Stimulated activated CD4-positive, alpha-beta T cell treated with anti-CD3 and anti-CD28 coated beads, Interleukin-2, amount 100 ng/mL, for 24 hours (primary cell): Measurements from ENCODE around the gene KLK15.
"Not testable (repeated sequence)": the region's sequence is repeated elsewhere in the genome, so short reads cannot be mapped to it uniquely, and the experiment has no call there.

ENCODE experiments used
- DNase-seq, 2 donors: peaks; one replicate each; pipeline ENCODE4 v3.0.0-alpha.2; 2020

Gene KLK15

GRCh38 chr19:50820086-50820485 lies 13.3 kb downstream of the KLK15 start:
- no peak for DNase-seq

DNA sequence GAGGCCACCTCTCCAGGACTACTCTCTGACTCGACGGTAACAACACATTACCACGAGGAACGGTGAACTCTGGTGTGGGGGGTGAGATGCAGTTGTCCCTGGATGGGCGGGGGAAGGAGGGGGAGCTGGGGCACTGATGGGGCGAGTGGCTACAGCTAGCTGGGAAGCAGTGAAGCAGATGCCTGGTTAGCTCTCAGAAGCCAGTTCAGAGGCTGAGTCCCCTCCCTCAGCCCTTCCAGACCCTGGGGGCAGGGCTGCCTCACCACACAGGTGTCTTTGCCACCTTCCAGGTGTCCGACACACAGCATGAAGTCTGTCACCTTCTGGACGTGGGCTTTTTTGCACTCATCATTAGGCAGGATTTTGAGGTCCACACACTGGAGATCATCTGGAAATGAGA lies 13.7 kb downstream of the KLK15 start:
- no peak for DNase-seq

- no peak for DNase-seq
These were observed 14.4 kb downstream of the KLK15 start for GRCh38 chr19:50818859-50819472.

DNA sequence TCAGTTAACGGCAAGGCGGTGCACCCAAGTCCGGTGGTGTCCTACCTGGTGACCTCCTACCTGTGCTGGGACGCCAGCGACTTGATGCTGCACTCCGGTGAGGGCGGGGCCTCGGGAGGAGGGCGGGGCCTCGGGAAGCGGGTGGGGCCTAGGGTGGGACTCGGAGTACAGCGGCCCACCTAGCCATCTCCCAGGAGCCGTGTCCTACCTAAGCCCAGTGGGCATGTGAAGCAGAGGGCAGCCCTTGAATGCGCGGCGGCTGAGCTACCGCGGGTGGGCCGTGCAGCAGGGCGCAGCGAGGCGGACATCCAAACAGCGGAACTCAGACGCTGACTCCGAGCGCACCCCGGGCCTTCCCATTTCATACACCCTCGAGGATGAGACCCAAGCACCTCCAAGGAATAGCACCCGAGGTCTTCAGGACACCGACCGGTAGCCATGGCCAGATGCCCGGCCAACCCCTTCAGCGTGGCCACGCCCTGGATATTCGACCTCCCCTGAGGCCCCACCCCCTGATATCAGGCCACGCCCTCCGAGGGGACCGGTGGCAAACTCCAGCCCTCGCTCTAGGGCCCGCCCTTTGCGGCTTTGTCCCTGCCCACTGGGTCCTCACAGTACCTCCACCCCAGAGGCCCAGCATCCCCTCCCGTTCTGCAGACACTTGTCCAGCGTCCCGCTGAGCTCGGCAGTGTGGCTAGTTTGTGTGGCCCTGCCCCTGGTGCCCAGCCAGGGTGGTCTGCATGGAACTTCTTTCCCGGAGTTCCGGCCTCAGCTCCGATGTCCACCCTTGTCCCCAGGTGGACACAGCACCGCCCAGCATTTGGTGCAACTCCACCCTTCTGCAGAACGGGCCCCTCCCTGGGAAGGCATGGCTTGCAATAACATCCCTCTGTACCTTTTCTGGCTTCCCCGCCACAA lies 15.2 kb downstream of the KLK15 start:
- peak; percentile 61 to 77 for DNase-seq

GRCh38 chr19:50815439-50815838 lies 17.9 kb downstream of the KLK15 start:
- DNase-seq: no peak

DNA sequence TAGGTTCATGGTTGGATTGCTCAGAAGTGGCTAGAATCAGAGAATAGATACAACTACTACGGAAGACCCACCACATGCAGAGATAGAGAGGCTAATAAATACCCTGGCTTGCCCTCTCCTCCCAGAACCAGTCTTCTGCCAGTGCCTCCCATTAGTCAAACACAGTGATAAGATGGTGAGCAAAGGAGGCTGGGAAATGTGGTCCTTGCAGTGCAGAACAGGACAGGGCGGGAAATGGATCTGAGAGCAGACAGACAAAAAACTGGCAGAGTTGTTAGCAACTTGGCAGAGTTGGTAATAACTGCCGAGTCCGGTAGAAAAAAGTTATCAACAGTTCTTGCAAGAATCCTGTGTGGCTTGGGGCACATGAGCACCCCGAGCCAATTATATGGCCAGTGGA lies 18.5 kb downstream of the KLK15 start:
- DNase-seq: no peak

DNA sequence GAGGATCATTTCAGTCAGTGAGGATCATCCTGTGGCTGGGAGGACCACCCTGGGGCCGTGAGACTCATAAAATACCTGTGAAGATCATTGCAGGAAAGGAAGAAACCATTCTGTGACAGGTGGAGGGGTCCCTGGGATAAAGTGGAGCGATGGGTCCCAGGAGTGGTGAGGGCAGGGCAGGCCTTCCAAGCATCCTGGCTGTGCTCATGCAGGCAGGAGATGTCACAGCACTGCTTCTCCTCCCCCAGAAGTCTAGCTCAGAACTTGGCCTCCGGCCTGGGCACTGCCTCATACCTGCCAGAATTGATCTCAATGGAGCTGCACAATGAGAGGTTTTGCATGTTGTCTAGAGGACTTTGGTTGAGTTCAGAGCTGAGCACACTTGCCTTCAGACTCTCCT lies 20.9 kb downstream of the KLK15 start:
- DNase-seq: no peak

GRCh38 chr19:50811622-50812238 lies 21.6 kb downstream of the KLK15 start:
- not testable (repeated sequence) for DNase-seq

DNA sequence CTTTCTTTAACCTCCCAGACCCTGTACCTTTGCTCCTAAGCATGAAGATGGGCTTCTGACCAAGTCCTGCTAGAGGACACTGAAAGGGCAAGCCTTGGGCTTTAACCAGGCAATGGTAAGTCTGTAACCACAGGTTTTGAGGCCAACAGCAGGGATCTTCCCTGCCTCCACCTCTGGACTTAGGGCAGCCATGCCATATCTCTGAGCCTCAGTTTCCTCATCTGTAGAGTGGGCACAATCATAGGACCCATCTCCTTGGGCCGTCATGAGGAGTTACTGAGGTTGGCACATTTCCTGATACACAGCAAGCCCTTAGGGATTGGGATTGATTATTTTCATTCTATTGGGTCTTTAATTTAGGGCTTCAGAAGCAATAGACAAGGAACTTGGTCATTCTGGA lies 24.5 kb downstream of the KLK15 start:
- no peak for DNase-seq

DNA sequence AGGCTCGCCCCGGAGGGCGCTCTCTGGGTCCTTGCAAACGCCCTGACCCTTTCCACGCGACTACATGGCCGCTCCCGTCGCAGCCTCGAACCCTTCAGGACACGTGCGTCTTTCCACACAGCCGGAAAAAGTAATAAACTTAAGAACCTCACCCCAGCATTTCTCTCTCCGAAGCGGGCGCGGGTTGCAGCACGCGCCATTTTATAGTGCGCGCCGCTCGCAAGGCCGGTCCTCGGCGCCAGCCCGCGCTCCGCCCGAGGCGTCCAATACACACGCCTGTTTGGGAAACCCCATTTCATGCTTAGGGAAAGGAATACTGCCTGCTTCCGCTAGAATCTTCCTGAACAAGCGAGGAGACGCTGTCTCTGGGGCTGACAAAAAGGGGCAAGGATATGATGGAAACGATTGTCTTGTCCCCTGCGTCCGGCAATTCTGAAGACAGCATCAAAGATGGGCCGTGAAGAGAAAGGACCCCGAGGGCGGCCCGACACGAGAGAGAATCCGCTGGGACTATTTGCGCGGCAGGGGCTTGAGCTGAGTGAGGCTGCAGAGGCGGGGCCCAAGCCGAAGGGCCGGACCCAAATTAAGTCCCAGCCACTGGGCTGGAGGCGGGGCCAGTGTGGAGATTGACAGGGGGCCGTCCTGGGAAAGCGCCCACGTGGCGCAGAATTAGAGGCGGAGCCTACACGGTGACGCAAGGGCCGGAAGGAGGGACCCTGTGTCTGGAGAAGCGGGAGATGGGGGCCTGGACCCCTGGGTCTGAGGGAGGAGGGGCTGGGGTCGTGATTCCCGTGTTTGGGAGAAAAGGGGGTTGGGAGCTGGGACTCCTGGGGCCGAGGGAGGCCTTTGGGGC lies 28.7 kb downstream of the KLK15 start:
- peak; percentile 99 for DNase-seq

GRCh38 chr19:50803633-50804419 lies 29.5 kb downstream of the KLK15 start:
- DNase-seq: peak; percentile 57 to 66

- DNase-seq: no peak
These were observed 32.3 kb downstream of the KLK15 start for GRCh38 chr19:50801107-50801506.

- no peak for DNase-seq
These were observed 33.9 kb downstream of the KLK15 start for GRCh38 chr19:50799547-50799851.

DNA sequence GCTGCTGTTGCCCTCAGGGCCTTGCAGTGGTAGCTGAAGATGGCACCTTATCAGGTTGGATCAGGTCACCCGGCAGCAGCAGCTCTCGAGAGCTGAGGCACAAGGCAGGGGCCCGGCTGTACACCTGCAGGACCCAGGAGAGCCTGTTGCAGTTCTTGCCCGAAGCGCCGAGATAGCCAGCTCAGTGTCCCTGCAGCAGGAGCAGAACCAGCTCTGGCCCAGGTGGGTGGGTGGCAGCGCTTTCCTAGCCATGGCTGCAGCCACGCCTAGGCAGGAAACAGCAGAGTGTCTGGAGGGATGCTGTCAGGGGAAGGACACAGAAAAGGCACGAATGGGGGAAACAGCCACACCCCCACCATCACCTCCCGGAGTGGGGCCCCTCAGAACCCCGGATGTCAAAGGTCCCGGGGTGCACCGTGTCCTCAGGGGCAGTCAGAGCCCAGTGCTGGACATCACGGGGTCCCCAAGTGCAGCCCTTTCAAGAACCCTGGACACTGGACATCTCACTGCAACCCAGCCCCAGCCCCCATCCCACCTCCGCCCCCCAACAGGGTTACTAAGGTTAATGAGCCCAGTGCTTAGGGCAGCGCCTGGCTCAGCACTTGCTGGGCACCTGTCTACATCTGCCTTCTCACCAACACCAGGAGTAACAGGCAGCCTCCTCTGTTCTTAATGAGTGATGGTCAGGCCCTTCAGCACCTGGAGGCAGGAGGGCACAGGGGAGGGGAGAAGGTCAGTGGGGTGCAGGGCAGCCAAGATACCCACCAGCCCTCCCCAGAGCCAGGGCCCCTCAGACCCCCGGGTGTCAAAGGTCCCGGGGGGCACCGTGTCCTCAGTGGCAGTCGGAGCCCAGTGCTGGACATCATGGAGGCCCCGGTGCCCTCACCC lies 34.5 kb downstream of the KLK15 start:
- no peak for DNase-seq

DNA sequence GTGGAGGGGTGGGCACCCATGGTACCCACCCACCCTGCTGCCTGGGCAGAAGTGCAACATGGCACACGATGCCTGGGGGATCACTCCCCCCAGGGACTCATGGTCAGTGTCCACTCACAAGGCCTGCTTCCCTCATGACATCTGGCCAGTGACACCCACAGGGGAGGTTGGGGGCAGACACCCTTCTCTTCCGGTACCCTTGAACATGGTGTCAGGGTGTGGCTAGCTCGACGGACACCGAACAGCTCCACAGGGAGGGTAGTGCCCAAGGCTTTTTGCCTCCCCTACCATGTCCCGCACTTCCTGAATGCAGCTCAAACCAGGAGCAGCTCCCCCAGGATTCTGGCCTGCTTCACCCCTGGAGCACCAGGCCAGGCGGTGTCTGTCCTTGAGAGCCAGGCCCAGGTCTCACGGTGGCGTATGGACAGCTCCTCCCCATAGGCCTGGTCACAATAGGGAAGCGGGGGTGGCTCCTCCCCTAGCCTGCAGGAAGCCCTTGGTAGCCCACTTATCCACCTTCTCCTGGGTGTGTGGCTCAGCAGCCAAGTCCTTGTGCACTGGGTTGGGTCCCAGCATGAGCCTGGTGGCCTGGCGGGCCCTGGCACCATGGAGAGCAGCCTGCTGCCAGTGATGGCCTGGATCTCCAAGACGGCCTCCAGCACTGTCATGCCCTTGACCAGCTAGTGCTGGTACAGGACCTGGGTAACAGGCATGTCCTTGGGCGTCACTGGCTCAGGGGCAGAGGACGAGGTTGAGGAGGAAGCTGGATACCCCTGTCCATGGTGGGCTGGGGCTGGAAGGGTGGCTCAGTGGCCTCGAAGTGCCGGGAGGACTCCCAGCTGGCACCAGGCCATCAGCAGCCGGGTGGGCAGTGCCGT lies 35.4 kb downstream of the KLK15 start:
- DNase-seq: no peak

- DNase-seq: no peak
These were observed 36.0 kb downstream of the KLK15 start for GRCh38 chr19:50797429-50797780.

DNA sequence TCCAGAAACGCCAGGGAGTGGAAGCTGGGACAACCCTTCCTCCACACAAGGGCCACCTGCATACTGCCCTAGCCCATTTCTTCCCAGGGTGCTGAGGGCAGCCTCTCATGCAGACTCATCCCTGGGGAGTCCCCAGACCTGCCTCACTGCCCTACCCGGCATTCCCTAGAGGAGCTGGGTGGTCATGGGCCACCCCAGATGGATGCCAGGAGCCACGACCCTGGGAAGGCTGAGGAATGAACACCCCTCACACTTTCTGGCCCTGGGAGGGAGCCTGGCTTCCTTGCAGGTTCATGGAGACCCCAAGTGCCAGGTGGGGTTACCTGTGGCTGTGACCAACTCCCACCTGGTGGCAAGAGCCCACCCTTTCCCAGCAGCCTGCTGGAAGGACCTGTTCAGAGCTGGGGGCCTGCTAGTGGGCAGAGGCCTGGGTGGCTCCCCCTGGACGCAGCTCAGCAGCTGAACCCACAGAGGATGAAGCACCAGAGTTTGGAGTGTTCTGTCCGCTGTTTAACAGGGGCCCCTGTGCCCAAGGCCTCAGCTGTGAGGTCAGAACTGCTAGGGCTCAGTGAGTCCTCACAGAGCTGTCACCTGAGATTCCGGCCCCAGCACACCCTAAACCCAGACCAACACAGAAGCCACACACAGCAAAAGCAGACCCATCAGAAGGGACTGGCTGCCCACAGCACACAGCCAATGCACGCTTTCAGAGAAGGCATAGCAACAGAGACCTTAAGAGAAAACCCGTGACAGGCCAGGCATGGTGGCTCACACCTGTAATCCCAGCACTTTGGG lies 36.5 kb downstream of the KLK15 start:
- peak in 1 of 2 donors; percentile 21 for DNase-seq

- peak in 1 of 2 donors; percentile 39 for DNase-seq
These were observed 37.2 kb downstream of the KLK15 start for GRCh38 chr19:50796128-50796633.

DNA sequence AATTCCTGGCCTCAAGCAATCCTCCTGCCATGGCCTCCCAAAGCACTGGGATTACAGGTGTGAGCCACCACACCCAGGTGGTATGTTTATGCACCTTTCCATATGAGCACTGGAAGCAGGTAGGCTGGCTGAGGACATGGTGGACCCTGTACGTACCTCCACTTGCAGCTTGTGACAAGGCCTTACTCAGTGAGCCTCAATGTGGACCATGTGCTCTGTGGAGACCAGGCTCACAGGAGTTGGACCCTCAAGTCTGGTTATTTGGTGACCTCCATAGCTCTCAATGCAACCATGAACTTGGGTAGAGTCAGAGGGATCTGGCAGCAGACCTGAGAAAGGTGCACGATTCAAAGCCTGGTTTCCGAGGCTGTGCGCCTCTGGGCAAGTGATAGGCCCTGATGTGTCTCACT lies 37.7 kb downstream of the KLK15 start:
- peak in 1 of 2 donors; percentile 38 for DNase-seq
